OCI-LY3 (cell line): ENCODE measurements around the gene SAMSN1.

Experiments used
- CTCF ChIP-seq: fragments of 200-600, 300-600 bp; sonication (generic); IDR thresholded peaks from 2 replicates; pipeline ENCODE4 v1.5.1; 2014; ENCODE audit warnings: antibody characterized with exemption, low read length, low read depth
- EZH2phosphoT487 ChIP-seq: fragments of 200-600 bp; shearing (Covaris generic); IDR thresholded peaks from 2 replicates; pipeline ENCODE4 v1.6.1; 2018; ENCODE audit warnings: antibody characterized with exemption, mixed run types, low read depth

GRCh38 chr21:14584357-14585095 is 38.4 kb upstream of the SAMSN1 start:
- TF ChIP-seq CTCF (no peak), EZH2phosphoT487 (no peak)
